IPS DF 19.7 (cell line): ENCODE measurements around the gene PTBP1.

Experiments used
- DNase-seq: peaks from one replicate; pipeline ENCODE4 v3.0.0-alpha.2; 2013; ENCODE audit warnings: low read depth, low spot score

Gene PTBP1

DNA sequence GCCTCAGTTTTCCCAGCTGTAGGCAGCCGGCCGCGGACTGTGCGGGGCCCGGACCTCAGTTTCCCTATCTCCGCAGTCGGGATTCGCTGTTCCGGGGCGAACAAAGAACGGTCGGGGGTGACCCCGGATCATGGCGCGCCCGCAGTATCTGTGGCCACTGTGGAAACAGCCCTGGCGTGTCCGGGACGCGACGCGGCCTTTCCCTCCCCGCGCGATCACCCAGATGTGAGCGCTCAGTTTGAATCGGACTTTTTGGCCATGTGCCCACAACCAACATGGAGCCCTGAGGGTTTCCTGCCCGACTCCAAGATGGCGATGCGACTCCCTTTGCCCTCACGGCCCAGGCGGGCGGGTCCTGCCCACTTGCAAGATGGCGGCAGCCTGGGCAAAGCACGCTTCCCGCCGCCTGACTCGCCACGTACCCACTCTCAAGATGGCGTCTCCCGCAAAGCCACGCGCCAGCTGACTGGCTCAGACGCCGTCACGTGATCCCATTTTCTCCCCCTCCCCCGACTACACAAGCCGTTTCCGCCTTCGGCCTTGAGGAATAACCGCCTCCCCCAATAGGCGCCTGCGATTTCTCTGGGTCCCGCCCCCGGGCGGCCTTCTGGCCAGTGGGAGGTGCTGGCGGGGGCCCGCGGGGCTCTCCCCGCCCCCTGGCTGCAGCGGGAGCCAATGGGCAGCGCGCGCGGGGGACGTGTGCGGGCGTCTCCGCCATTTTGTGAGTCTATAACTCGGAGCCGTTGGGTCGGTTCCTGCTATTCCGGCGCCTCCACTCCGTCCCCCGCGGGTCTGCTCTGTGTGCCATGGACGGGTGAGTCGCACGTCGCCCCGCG is at the start of gene PTBP1:
PTBP1 (plus strand) TSS at position 761 of the 836 bp plus-strand sequence; CDS start at position 807, 46 bp downstream.
- DNase-seq: peak; percentile 99

DNA sequence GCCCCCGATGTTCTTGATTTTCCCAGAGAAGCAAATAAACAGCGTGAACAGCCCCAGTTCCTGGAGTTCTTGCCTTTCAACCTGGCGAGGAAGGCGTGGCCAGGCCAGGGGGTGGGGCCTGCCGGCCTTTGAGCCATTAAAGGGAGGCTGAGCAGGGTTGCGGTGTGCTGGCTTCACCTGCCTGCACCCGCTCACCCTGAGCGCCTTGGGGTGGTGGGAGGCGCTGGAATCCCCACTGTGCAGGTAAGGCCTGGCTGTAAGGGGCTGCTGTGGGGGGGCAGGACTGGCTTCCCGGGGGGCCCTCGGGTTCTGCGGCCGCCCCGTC is 49.0 kb upstream of the PTBP1 start:
- no peak for DNase-seq

DNA sequence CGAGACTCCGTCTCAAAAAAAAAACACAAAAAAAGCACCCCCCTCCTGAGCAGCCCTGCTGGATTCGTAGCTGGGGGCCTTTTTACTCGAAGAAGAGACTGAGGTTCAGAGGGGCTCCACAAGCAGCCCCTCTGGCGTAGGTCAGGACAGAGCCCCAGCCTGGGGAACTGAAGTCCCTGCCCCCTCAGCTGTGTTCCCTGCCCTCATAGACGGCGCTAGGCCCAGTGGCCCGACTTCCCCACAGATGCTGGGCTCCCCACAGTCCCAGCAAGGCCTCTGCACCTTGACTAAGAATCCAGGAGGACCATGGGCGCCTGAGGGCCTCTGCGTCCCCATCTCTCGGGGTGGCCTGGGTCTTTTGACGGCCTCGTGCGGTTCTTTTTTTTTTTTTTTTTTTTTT is 47.4 kb upstream of the PTBP1 start:
- DNase-seq: no peak

DNA sequence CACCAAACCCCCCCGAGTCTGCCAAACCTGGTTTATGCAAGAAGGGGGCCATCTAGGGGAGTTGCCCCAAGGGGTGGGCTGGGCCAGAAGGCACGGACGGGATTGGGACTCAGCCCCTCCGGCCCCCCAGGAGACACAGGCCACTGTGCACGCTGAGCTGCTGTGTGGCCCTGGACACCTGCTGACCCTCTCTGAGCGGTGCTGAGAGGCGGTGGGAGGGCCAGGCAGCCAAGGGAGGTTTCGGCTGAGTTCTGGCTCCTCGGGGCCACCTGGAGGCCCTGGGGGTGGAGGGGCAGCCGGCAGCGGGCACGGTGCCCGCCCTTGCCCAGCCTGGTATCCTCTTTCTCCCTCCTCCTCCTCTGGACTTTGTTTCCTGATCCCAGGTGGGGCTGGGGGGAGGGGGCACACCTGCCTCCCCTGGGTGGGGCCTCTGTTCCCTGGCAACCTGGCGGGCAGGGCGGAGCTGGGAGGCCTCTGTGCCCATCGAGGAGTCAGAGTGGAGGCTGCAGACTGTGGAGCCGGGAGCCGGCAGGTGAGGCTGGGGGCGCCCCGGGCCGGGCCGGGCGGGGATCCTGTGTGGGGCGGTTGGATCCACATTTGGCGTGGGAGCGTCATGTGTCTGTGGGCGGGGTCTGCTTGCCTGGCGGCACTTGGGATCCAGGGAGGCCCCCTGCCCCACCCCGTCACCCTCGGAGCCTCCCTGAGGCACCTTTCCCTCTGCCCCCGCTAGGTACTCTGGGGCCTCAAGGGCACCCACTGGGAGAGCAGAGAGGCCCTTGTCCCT is 46.4 kb upstream of the PTBP1 start, which contains the start of gene MISP:
MISP (plus strand) TSS at position 473 of the 784 bp plus-strand sequence. CDS start 5,835 bp downstream, outside the sequence.
- DNase-seq: no peak

DNA sequence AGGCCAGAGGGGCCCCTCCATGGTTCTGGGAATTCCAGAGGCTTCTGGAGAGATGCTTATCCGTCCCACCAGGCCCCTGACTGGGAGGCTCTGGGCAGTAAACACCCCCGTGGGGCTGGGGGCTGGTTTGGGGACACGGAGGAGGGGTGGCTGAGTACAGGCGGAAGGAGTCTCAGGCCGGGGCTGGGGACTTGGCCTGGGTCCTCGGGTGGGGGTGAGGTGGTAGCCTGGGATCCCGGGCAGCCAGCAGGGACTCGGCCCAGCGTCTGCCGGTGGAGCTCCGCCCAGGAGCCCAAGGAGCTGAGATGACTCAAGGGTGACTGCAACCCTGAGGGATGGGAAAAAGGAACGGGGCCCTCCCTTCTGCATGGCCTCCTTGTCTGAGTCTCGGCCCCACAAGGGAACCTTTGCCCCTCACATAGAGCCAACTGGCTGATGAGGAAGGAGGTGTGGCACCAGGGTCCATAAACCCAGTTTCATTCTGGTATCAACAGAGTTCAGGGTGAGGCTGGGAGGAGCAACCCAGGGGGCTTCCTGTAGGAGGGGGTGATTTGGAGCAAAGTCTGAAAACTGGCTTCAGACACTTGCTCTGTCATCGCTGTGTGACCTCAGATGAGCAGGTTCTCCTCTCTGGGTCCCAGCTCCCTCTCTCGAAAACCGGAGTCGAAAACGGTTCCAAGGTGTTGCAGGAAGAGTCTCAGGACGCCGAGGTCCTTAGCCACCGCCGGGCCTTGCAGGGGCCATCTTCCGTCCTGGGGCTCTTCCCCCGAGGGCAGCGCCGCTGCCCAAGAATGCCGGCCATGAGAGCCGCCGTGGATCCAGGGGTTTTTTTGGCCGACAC is 45.5 kb upstream of the PTBP1 start:
- no peak for DNase-seq

DNA sequence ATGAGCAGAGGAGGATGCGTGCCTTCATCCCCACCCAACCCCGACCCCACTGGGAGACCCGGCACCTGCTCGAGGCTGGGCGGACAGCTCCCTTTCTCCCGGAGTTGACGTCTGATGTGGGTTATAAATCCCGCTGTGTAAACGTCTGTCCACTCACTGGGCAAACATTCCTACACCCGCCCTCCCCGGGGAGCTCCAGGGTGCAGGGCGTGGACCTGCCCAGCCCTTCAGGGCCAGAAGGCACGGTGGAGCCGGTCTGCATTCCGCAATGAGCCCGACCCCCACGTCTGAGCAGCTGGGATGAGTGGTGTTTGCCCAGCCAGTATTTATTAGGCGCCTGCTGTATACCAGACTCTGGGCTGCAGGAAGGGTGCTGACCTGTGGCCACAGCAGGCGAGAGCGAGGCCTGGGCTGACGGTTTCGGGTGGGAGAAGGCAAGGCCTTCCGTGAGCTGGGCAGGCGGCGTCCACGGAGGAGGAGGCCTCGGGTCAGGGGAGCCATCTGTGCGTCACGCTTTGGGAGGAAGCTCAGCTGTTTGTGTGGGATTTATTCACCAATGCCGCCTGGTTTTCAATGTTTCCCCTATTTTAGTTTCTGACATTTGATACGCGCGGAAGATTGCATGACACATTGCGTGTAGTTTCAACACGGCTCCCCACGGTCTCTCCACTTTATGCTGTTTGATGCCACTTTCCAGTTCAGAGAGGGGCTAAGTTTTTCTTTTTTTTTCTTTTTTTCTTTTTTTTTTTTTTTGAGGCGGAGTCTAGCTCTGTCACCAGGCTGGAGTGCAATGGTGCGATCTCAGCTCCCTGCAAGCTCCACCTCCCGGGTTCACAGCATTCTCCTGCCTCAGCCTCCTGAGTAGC is 44.4 kb upstream of the PTBP1 start:
- no peak for DNase-seq

DNA sequence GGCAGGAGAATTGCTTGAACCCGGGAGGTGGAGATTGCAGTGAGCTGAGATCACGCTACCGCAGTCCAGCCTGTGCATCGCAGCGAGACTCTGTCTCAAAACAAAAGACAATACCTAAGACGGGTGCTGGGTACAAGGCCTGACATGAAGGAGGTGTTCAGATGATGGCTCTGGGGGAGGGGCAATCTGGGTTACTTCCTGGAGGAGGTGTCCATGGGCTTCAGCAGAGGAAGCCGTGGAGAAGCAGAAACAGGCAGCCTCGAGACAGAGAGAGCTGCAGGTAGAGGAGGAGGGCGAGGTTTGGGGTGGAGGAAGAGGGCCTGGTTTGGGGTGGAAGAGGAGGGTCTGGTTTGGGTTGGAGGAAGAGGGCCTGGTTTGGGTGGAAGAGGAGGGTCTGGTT is 42.7 kb upstream of the PTBP1 start:
- no peak for DNase-seq

DNA sequence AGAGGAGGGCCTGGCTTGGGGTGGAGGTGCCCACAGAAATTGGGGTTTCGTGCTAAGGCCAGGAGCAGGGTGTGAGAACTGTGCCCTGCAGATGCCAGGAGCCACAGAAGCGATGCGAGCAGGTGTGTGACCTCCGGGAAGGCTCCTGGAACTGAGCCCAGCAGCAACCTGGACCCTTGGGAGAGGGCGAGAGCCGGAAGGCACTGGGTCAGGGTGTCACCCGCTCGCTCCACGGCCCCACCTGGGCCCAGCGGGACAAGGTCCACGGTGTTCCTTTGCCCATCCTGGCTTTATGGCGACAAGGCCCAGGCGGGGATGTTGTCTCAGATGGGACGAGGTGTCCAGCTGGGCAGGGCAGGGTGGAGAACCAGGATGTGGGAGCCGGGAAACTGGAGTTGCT is 42.2 kb upstream of the PTBP1 start:
- no peak for DNase-seq

DNA sequence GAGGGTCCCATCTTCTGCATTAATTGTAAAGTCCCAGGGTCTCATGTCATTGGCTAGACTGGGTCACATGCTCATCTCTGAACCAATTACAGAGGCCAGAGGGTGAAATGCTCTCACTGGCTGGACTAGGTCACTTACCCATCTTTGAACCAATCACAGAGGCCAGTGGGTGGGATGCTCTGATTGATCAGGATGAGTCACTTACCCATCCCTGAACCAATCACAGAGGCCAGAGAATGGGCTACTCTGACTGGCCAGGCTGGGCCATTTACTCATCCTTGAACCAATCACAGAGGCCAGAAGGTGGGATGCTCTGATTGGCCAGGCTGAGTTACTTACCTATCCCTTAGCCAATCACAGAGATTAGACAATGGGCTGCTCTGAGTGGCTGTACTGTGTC is 41.0 kb upstream of the PTBP1 start:
- no peak for DNase-seq

DNA sequence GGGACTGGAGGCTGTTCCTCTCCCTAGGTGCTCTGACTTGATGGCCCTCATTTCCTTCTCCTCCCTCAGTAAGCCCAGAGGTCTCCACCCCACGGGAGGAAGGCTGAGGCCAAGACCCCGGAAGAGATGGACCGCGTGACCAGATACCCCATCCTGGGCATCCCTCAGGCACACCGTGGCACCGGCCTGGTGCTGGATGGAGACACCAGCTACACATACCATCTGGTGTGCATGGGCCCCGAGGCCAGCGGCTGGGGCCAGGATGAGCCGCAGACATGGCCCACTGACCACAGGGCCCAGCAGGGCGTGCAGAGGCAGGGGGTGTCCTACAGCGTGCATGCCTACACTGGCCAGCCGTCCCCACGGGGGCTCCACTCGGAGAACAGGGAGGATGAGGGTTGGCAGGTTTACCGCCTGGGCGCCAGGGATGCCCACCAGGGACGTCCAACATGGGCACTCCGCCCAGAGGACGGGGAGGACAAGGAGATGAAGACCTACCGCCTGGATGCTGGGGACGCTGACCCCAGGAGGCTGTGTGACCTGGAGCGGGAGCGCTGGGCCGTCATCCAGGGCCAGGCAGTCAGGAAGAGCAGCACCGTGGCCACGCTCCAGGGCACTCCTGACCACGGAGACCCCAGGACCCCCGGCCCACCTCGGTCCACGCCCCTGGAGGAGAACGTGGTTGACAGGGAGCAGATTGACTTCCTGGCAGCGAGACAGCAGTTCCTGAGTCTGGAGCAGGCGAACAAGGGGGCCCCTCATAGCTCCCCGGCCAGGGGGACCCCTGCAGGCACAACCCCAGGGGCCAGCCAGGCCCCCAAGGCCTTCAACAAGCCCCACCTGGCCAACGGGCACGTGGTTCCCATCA is 40.2 kb upstream of the PTBP1 start:
- DNase-seq: no peak

DNA sequence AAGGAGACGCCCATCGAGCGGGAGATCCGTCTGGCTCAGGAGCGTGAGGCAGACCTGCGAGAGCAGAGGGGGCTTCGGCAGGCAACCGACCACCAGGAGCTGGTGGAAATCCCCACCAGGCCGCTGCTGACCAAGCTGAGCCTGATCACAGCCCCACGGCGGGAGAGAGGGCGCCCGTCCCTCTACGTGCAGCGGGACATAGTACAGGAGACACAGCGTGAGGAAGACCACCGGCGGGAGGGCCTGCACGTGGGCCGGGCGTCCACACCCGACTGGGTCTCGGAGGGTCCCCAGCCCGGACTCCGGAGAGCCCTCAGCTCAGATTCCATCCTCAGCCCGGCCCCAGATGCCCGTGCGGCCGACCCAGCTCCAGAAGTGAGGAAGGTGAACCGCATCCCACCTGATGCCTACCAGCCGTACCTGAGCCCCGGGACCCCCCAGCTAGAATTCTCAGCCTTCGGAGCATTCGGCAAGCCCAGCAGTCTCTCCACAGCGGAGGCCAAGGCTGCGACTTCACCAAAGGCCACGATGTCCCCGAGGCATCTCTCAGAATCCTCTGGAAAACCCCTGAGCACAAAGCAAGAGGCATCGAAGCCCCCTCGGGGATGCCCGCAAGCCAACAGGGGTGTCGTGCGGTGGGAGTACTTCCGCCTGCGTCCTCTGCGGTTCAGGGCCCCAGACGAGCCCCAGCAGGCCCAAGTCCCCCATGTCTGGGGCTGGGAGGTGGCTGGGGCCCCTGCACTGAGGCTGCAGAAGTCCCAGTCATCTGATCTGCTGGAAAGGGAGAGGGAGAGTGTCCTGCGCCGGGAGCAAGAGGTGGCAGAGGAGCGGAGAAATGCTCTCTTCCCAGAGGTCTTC is 39.2 kb upstream of the PTBP1 start:
- DNase-seq: no peak

DNA sequence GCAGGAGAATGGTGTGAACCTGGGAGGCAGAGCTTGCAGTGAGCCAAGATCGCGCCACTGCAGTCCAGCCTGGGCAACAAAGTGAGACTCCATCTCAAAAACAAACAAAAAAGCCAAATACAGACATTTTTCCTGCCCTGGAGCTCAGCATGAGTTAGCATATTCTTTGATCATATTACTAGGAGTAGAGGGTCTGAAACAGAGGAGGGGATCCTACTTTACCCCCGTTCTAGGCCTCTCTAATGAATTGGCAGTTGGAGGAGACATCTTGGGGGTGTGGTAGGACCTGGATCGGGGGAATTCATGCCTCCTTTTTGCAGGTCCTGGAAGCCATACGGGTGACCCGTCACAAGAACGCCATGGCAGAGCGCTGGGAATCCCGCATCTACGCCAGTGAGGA is 34.1 kb upstream of the PTBP1 start:
- DNase-seq: no peak

DNA sequence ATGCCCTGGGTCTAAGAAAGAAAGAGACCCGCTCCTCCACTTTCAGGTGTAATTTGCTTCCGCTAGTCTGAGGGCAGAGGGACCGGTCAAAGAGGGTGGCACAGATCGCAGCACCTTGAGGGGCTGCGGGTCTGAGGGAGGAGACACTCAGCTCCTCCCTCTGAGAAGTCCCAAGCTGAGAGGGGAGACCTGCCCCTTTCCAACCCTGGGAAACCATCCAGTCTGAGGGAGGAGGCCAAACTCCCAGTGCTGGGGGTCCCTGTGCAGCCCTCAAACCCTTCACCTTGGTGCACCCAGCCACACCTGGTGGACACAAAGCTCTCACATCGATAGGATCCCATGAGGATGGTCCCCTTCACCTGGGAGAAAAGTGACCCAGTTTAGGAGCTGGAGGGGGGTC is 33.4 kb upstream of the PTBP1 start:
- no peak for DNase-seq

DNA sequence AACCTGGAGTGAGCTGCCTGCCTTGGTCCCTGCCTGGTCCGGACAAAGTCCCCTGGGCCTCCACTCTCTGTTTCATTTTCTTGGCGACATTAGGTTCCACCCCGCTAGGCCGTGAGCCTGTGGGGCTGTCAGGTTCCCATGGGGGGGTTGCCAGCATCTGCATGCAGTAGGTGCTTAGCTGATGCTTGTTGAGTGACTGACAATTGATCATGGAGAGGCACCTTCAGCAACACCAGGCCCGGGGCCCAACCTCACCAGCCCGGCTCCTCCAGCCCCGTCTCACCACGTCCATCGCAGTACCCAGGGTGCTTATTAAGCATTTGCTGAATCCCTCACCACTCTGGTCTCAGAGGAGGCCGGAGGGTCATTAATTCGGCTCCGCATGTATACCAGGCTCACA is 33.0 kb upstream of the PTBP1 start:
- DNase-seq: no peak

DNA sequence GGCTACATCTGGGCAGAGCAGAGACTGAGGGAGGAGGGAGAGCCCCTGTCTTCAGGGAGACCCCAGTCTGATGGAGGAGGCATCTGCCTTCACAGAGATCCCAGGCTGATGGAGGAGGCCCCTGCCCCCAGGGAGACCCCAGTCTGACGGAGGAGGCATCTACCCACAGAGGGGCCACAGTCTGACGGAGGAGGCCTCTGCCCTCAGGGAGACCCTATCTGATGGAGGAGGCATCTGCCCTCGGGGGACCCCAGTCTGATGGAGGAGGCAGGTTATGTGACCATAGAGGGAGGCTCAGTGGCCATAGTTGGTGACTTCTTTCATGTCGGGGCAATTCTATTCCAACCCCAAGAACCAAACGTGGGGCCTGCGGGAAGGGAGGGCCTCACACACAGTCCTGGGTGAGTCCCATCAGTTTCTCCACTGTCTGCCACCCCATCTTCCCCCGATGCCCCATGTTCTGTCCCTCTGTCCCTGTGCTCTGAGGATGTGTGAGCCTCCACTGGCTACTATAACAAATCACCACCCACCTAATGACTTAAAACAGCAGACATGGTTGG is 32.0 kb upstream of the PTBP1 start:
- no peak for DNase-seq

DNA sequence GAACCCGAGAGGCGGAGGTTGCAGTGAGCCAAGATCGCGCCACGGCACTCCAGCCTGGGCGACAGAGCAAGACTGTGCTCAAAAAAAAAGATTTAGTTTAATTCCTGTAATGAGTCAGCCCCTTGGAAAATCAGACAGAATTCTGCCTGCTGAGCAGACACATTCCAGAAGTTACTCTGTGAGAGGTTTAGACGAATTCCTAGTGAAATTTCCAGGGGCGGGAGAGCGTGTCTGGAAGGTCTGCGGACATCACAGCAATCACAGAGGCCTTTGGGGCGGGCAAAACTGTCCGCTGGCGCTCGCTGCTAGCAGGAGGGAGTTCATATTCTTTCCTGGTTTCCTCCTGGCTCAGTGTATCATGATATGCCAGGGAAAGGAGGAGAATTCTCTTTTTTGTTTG is 28.8 kb upstream of the PTBP1 start:
- no peak for DNase-seq

DNA sequence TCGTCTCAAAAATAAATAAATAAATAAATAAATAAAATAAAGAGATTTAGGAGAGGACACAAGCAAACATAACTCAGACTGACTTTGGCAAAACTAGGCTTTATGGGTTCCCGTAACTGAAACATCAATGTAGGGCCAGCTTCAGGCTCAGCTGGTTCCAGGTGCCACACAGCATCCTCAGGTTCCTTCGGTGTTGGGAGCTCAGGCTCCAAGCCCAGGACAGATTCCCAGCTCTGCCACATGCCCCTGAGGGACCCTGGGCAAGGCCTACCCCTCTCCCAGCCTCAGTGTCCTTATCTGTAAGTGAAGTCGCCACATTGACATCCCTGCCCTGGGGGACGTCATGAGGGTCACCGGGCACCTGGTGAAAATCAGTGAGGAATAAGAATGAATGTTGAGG is 27.6 kb upstream of the PTBP1 start:
- DNase-seq: no peak

DNA sequence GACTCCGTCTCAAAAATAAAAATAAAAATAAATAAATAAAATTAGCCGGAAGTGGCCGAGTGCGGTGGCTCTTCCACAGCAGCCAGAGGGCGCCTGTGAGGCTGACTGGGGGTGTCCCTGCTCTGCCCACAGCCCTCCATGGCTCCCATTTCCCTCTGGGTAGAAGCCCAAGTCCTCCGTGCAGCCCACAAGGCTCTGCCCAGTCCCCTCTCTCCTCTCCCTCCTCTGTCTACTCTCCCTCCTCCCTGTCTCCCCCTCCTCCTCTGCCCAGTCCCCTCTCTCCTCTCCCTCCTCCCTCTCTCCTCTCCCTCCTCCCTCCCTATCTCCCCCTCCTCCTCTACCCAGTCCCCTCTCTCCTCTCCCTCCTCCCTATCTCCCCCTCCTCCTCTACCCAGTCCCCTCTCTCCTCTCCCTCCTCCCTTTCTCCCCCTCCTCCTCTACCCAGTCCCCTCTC is 25.9 kb upstream of the PTBP1 start:
- no peak for DNase-seq

DNA sequence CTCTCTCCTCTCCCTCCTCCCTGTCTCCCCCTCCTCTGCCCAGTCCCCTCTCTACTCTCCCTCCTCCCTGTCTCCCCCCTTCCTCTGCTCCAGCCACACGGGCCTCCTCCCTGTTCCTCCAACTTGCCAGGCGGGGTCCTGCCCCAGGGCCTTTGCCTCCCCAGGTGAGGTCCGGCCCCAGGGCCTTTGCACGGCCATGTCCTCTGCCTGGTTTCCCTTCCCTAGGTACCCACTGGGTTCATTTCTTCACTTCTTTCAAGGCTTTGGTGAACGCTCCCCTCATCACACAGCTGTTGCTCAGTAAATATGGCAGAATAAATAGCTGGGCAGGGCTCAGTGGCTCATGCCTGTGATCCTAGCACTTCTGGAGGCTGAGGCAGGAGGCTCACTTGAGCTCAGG is 25.2 kb upstream of the PTBP1 start:
- DNase-seq: no peak
